Erythroblast (primary cell): ENCODE measurements around the gene TMEM272.

Experiments
- GATA1 ChIP-seq: IDR thresholded peaks from 2 replicates; pipeline ENCODE4 v1.6.1; 2011; ENCODE audit warnings: low read depth, mild to moderate bottlenecking, control low read depth, low read length, moderate library complexity
- POLR2A ChIP-seq: IDR thresholded peaks from 2 replicates; pipeline ENCODE4 v1.6.1; 2011; ENCODE audit warnings: mild to moderate bottlenecking, low read length

DNA sequence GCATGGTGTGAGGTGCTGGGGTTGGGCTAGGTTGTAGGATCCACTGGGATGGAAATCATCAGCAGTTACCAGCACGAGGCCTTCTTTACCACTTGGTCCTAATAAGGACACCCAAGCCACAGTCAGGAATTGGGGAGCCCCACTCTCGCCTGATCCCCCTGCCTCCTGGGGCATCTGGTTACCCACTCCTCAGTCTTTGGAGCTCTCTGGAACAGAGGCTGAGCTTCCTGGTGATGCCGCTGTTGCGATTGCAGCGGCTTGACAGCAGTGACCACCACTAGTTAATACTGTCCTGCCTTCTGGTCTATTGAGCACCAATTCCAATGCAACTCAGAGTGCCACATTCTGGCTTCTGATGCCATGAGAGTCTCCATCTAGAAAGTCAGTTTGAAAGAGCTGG is 13.5 kb downstream of the TMEM272 start:
- TF ChIP-seq POLR2A: no peak
- no peak for TF ChIP-seq GATA1
